Hepatocyte (in vitro differentiated cells): Measurements from ENCODE around the gene WNT3A.

Experiments
- EZH2 ChIP-seq: fragments of 200-600 bp; sonication (generic); IDR thresholded peaks from 2 replicates; pipeline ENCODE4 v1.6.1; 2016; ENCODE audit warnings: antibody characterized with exemption, mild to moderate bottlenecking, borderline replicate concordance
- EZH2phosphoT487 ChIP-seq: fragments of 200-600 bp; sonication (generic); IDR thresholded peaks from one replicate; pipeline ENCODE4 v1.6.1; 2018; ENCODE audit warnings: antibody characterized with exemption, mild to moderate bottlenecking, low read depth, moderate library complexity; ENCODE audit not compliant: unreplicated experiment, severe bottlenecking
- TF ChIP-seq, protein P1 (sequence below): fragments of 200-600 bp; sonication (generic); IDR thresholded peaks from 2 replicates; pipeline ENCODE4 v1.5.1; 2016; ENCODE audit warnings: antibody characterized with exemption, mild to moderate bottlenecking; ENCODE audit not compliant: poor library complexity

DNA sequence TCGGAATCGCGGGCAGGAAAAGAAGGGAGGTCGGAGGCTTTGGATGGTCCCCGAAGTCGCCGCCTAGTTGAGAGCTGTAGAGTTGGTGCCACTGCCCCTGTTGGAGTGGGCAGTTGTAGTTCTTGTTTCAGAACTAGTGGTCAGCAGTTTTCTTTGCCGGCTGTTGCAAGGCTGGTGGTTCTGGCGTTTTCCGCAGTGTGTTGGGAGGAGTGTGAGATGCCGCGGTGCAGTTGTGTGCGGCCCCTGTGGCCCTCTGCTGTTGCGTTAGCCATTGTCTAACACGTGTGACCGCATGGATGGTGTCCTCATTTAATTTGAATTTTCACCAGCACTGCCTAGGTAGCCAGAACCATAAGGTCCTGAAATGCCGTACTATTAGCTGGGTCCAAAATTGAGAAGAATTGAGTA lies 77.1 kb downstream of the WNT3A start:
- TF ChIP-seq, protein P1, sequence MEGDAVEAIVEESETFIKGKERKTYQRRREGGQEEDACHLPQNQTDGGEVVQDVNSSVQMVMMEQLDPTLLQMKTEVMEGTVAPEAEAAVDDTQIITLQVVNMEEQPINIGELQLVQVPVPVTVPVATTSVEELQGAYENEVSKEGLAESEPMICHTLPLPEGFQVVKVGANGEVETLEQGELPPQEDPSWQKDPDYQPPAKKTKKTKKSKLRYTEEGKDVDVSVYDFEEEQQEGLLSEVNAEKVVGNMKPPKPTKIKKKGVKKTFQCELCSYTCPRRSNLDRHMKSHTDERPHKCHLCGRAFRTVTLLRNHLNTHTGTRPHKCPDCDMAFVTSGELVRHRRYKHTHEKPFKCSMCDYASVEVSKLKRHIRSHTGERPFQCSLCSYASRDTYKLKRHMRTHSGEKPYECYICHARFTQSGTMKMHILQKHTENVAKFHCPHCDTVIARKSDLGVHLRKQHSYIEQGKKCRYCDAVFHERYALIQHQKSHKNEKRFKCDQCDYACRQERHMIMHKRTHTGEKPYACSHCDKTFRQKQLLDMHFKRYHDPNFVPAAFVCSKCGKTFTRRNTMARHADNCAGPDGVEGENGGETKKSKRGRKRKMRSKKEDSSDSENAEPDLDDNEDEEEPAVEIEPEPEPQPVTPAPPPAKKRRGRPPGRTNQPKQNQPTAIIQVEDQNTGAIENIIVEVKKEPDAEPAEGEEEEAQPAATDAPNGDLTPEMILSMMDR, result no peak
- TF ChIP-seq EZH2, result no peak
- no peak for TF ChIP-seq EZH2phosphoT487
